HUES6 (cell line): Measurements from ENCODE around the gene MRPS34.

Experiments
- H3K27ac ChIP-seq: 2 replicates; pipeline ENCODE4 v1.7.0; 2013; ENCODE audit warnings: low read depth, mild to moderate bottlenecking, low read length, inconsistent platforms
- H3K27me3 ChIP-seq: 2 replicates; pipeline ENCODE4 v1.6.1; 2013; ENCODE audit warnings: low read length; ENCODE audit not compliant: control insufficient read depth, insufficient read depth
- H3K36me3 ChIP-seq: 2 replicates; pipeline ENCODE4 v1.6.1; 2013; ENCODE audit warnings: low read length; ENCODE audit not compliant: control insufficient read depth, insufficient read depth
- H3K4me1 ChIP-seq: 2 replicates; pipeline ENCODE4 v1.6.1; 2013; ENCODE audit warnings: low read length; ENCODE audit not compliant: control insufficient read depth, insufficient read depth
- H3K4me3 ChIP-seq: 2 replicates; pipeline ENCODE4 v1.5.1; 2013; ENCODE audit warnings: low read depth, low read length
- H3K9ac ChIP-seq: one replicate; pipeline ENCODE4 v1.6.1; 2013; ENCODE audit warnings: mild to moderate bottlenecking, low read length
- H3K9me3 ChIP-seq: 2 replicates; pipeline ENCODE4 v1.6.1; 2013; ENCODE audit warnings: low read depth, low read length; ENCODE audit not compliant: control insufficient read depth, insufficient read depth

The MRPS34 gene

GRCh38 chr16:1731603-1732002 is 41.3 kb downstream of the MRPS34 start:
- H3K27me3 ChIP-seq: no peaks in the 10 kb centered on the region
- H3K9ac ChIP-seq: no peak overlapping the region
- H3K9me3 ChIP-seq: peaks cover 20% of the 10 kb centered on the region
- no peak overlapping the region for H3K27ac ChIP-seq
- no peak overlapping the region for H3K4me3 ChIP-seq
- peaks cover 52% of the 10 kb centered on the region for H3K36me3 ChIP-seq
- no peaks in the 10 kb centered on the region for H3K4me1 ChIP-seq

GRCh38 chr16:1731073-1731472 is 41.9 kb downstream of the MRPS34 start:
- Histone ChIP-seq H3K4me1 (no peaks in the 10 kb centered on the region), H3K27me3 (no peaks in the 10 kb centered on the region), H3K9ac (no peak overlapping the region), H3K36me3 (peaks cover 54% of the 10 kb centered on the region), H3K9me3 (peaks cover 15% of the 10 kb centered on the region), H3K27ac (no peak overlapping the region), H3K4me3 (no peak overlapping the region)

- H3K36me3 ChIP-seq: peaks cover 46% of the 10 kb centered on the region
- H3K27me3 ChIP-seq: no peaks in the 10 kb centered on the region
- H3K27ac ChIP-seq: no peak overlapping the region
- no peak overlapping the region for H3K9ac ChIP-seq
- no peak overlapping the region for H3K4me3 ChIP-seq
- no peaks in the 10 kb centered on the region for H3K9me3 ChIP-seq
- H3K4me1 ChIP-seq: no peaks in the 10 kb centered on the region
These were observed 43.5 kb downstream of the MRPS34 start for GRCh38 chr16:1729445-1729844.

GRCh38 chr16:1729026-1729425 is 43.9 kb downstream of the MRPS34 start:
- no peaks in the 10 kb centered on the region for H3K27me3 ChIP-seq
- no peak overlapping the region for H3K4me3 ChIP-seq
- H3K4me1 ChIP-seq: no peaks in the 10 kb centered on the region
- no peak overlapping the region for H3K9ac ChIP-seq
- no peaks in the 10 kb centered on the region for H3K9me3 ChIP-seq
- H3K36me3 ChIP-seq: peaks cover 42% of the 10 kb centered on the region
- H3K27ac ChIP-seq: no peak overlapping the region

GRCh38 chr16:1727651-1728624 is 45.0 kb downstream of the MRPS34 start:
- Histone ChIP-seq H3K9me3 (no peaks in the 10 kb centered on the region), H3K27me3 (no peaks in the 10 kb centered on the region), H3K36me3 (peaks cover 32% of the 10 kb centered on the region), H3K9ac (no peak overlapping the region), H3K4me1 (no peaks in the 10 kb centered on the region), H3K27ac (no peak overlapping the region), H3K4me3 (no peak overlapping the region)

- Histone ChIP-seq H3K4me1 (no peaks in the 10 kb centered on the region), H3K36me3 (peaks cover 26% of the 10 kb centered on the region), H3K4me3 (no peak overlapping the region), H3K9ac (no peak overlapping the region), H3K9me3 (no peaks in the 10 kb centered on the region), H3K27me3 (no peaks in the 10 kb centered on the region), H3K27ac (no peak overlapping the region)
These were observed 46.1 kb downstream of the MRPS34 start for GRCh38 chr16:1726661-1727502.

- H3K4me3 ChIP-seq: no peak overlapping the region
- no peaks in the 10 kb centered on the region for H3K4me1 ChIP-seq
- H3K27me3 ChIP-seq: no peaks in the 10 kb centered on the region
- H3K27ac ChIP-seq: no peak overlapping the region
- no peaks in the 10 kb centered on the region for H3K9me3 ChIP-seq
- H3K36me3 ChIP-seq: peaks cover 21% of the 10 kb centered on the region
- no peak overlapping the region for H3K9ac ChIP-seq
These were observed 48.4 kb downstream of the MRPS34 start for GRCh38 chr16:1724491-1724890.

- H3K27ac ChIP-seq: no peak overlapping the region
- no peaks in the 10 kb centered on the region for H3K9me3 ChIP-seq
- no peak overlapping the region for H3K4me3 ChIP-seq
These were observed 49.3 kb downstream of the MRPS34 start for GRCh38 chr16:1723450-1724147.

More at GRCh38 chr16:1723450-1724147, 49.3 kb downstream of the MRPS34 start:
- no peaks in the 10 kb centered on the region for H3K27me3 ChIP-seq
- no peak overlapping the region for H3K9ac ChIP-seq
- peaks cover 14% of the 10 kb centered on the region for H3K36me3 ChIP-seq
- no peaks in the 10 kb centered on the region for H3K4me1 ChIP-seq
